K562 (cell line): Measurements from ENCODE around the gene ILKAP. TPM values are rescaled to one million over a fixed set of nuclear protein-coding genes. Genes with fewer than 3 reads are reported as not detected.

Experiments used
- ATAC-seq: fragments of 200-7000 bp; cut with Tn5 transposase; 3 replicates; pipeline ENCODE4 v1.9.1; 2020; ENCODE audit warnings: moderate library complexity
- BruUV-seq: library from RNA; stranded (reverse); fragments of 400-500 nt; replicated peaks from 2 replicates; lab custom pipeline; 2021; lab: Mats Ljungman, UMichigan
- CTCF ChIA-PET: fragments of 300-600 bp; formaldehyde crosslinking; extraction: SDS; loops from one replicate; lab custom pipeline; 2021; ENCODE audit warnings: low intra/inter-chr PET ratio; lab: Yijun Ruan, JAX
- POLR2A ChIA-PET: fragments of 300-600, 350-650 bp; sonication (Branson Sonifier 250); formaldehyde crosslinking; extraction: SDS; loops from one replicate; lab custom pipeline; 2021; ENCODE audit warnings: antibody characterized with exemption, inconsistent platforms; lab: Yijun Ruan, JAX
- DNase-seq, 4 experiments: peaks; one replicate each; pipeline versions ENCODE4 v3.0.0 to v3.0.0-alpha.2; 2011 to 2018; ENCODE audit warnings: low spot score in 3 of 4, mixed read lengths in 3 of 4; ENCODE audit errors: extremely low read depth in 1 of 4
- FAIRE-seq: peaks from 2 replicates; lab custom pipeline; 2011; peaks lifted over from hg19 to GRCh38; lab: Jason Lieb, UNC
- H2AFZ ChIP-seq: 2 replicates; pipeline ENCODE4 v1.6.0; 2011; ENCODE audit warnings: low read depth, low read length, control low read depth, inconsistent platforms
- H3K27ac ChIP-seq: fragments of 200-600 bp; 3 replicates; pipeline ENCODE4 v1.8.0; 2011; ENCODE audit warnings: low read depth, mild to moderate bottlenecking, control low read depth, inconsistent platforms, low read length, moderate library complexity, mixed read lengths; ENCODE audit errors: extremely low read depth
- H3K27me3 ChIP-seq, 2 experiments: fragments of 300-600 bp in 1 of 2; 2 replicates in 1 of 2; 3 replicates in 1 of 2; pipeline versions ENCODE4 v1.6.0 to v1.8.0; 2011; ENCODE audit warnings: inconsistent platforms in 2 of 2, low read length in 2 of 2, mild to moderate bottlenecking in 1 of 2, mixed read lengths in 1 of 2, moderate library complexity in 1 of 2; ENCODE audit not compliant: control insufficient read depth in 2 of 2, insufficient read depth in 2 of 2
- H3K36me3 ChIP-seq: fragments of 300-600 bp; 3 replicates; pipeline ENCODE4 v1.8.0; 2011; ENCODE audit warnings: mild to moderate bottlenecking, low read length, inconsistent platforms; ENCODE audit not compliant: control insufficient read depth, insufficient read depth
- H3K4me1 ChIP-seq, 2 experiments: fragments of 200-600 bp in 1 of 2; replicated peaks in 1 of 2; 2 replicates in 1 of 2; 3 replicates in 1 of 2; pipeline versions ENCODE4 v1.5.1 to v1.8.0; 2011; ENCODE audit warnings: inconsistent platforms in 2 of 2, low read length in 2 of 2, mild to moderate bottlenecking in 1 of 2, mixed read lengths in 1 of 2, moderate library complexity in 1 of 2; ENCODE audit not compliant: control insufficient read depth in 2 of 2, insufficient read depth in 2 of 2
- H3K4me2 ChIP-seq: 2 replicates; pipeline ENCODE4 v1.6.1; 2011; ENCODE audit warnings: low read length, control low read depth, inconsistent platforms, mixed read lengths; ENCODE audit not compliant: insufficient read depth
- H3K4me3 ChIP-seq: fragments of 200-600 bp; sonication (generic), shearing (Covaris generic); 2 replicates; pipeline ENCODE4 v1.5.1; 2016; ENCODE audit warnings: control low read depth, inconsistent platforms
- H3K79me2 ChIP-seq: fragments of 200-600 bp; 3 replicates; pipeline ENCODE4 v1.8.0; 2011; ENCODE audit warnings: low read length, inconsistent platforms; ENCODE audit not compliant: control insufficient read depth, insufficient read depth
- H3K9ac ChIP-seq, 2 experiments: 2 replicates each; pipeline versions ENCODE4 v1.6.0 to v1.6.1; 2011; ENCODE audit warnings: low read depth in 2 of 2, low read length in 2 of 2, control low read depth in 1 of 2, inconsistent platforms in 1 of 2, mild to moderate bottlenecking in 1 of 2, mixed read lengths in 1 of 2; ENCODE audit not compliant: insufficient read depth in 1 of 2
- H3K9me1 ChIP-seq: one replicate; pipeline ENCODE4 v1.6.0; 2011; ENCODE audit warnings: inconsistent platforms, mild to moderate bottlenecking, low read length, moderate library complexity; ENCODE audit not compliant: control insufficient read depth, insufficient read depth
- H3K9me3 ChIP-seq: replicated peaks from 2 replicates; pipeline ENCODE4 v1.5.1; 2011; ENCODE audit warnings: low read depth, low read length, inconsistent platforms; ENCODE audit not compliant: control insufficient read depth, insufficient read depth
- H4K20me1 ChIP-seq: replicated peaks from 2 replicates; pipeline ENCODE4 v1.6.1; 2011; ENCODE audit warnings: low read length, inconsistent platforms, mixed read lengths; ENCODE audit not compliant: control insufficient read depth, insufficient read depth
- JUND ChIP-seq, 2 experiments: IDR thresholded peaks; 2 replicates in 1 of 2; 3 replicates in 1 of 2; pipeline ENCODE4 v1.6.1; 2011; ENCODE audit warnings: borderline replicate concordance in 2 of 2, low read depth in 2 of 2, low read length in 2 of 2, improper control_type of control experiment in 1 of 2, missing biosample characterization in 1 of 2, missing genetic modification characterization in 1 of 2, missing genetic modification reagents in 1 of 2
- TBP ChIP-seq: optimal IDR thresholded peaks from 2 replicates; pipeline ENCODE3; 2011; ENCODE audit warnings: low read depth, low read length, improper control_type of control experiment
- WGBS: fragments of 100-300 bp; shearing (Covaris generic); methylation state at CpG from one replicate; pipeline ENCODE4 v1.1.6; 2016; ENCODE audit warnings: low coverage, mixed read lengths; ENCODE audit not compliant: insufficient coverage; ENCODE audit errors: missing lambda C conversion rate; 5-methylcytosine and 5-hydroxymethylcytosine counted together
- in situ Hi-C: fragments of 300-500 bp; cut with MboI; formaldehyde crosslinking; loops from 4 replicates; pipeline ENCODE4 v1.15.0; 2018; ENCODE audit warnings: inconsistent platforms, mixed read lengths
- intact Hi-C: fragments of 100-400 bp; cut with micrococcal nuclease; formaldehyde crosslinking; loops from 2 replicates; pipeline ENCODE4 v1.14.2; 2022
- polyA plus RNA-seq, 8 experiments: library from polyadenylated mRNA; depleted of rRNA in 4 of 8; stranded (reverse) in 5 of 8; unstranded in 3 of 8; fragments of >200 nt; fragmentation: Nextera tagmentation in 2 of 8; fragmentation: Illumina TruSeq in 1 of 8; extraction: Ambion mirVana in 2 of 8; extraction: Trizol in 1 of 8; gene quantifications; 2 replicates each; pipeline versions ENCODE4 v1.2.1 to v1.2.3, GENCODE V29; 2011 to 2014; ENCODE audit warnings: inconsistent platforms in 1 of 8, missing spikeins in 1 of 8
- total RNA-seq, 7 experiments: library from RNA; depleted of rRNA in 6 of 7; stranded (reverse); fragments of >200 nt in 6 of 7; fragmentation: Illumina TruSeq in 2 of 7; extraction: Trizol in 2 of 7; gene quantifications; 2 replicates each; pipeline versions ENCODE4 v1.2.1 to v1.2.3, GENCODE V29; 2011 to 2021; ENCODE audit warnings: low replicate concordance in 1 of 7
- TF ChIP-seq, protein P1 (sequence below), 2 experiments: fragments of 450-650 bp in 1 of 2; sonication (generic) in 1 of 2; formaldehyde crosslinking in 1 of 2; IDR thresholded peaks in 1 of 2; conservative IDR thresholded peaks in 1 of 2; 2 replicates each; pipeline versions ENCODE4 v1.6.1 to v1.8.1; 2016 to 2023; ENCODE audit warnings: mild to moderate bottlenecking in 2 of 2, moderate library complexity in 2 of 2, inconsistent platforms in 1 of 2, missing genetic modification reagents in 1 of 2

The ILKAP gene
- total and polyA plus RNA-seq, 9 of the 15 experiments (the other 6 are each of a cell fraction or from before 2014, with no cell fraction given) = 3.1 to 43.9 (median 20.7) TPM

DNA sequence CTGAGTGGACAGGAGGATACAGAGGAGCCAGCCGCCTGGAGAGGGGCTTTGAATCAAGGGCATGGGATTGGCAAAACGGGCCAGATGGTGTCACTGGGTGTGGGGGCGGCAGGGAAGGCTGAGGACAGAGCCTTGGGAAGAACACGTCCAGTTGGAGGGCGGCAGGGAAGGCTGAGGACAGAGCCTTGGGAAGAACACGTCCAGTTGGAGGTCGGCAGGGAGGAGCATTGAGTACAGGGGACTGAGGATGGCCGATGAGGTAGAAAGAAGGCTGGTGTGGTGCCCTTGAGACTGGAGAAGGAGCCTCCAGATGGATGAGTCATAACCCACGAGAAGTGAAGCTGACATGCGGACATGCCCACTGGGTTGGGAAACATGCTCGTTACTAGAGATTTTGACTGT is 31.8 kb upstream of the ILKAP start:
- WGBS = 68% methylated on average over 11 of the region's 11 CpGs
- H3K9me3 ChIP-seq = no peaks in the 10 kb centered on the region
- BruUV-seq = no TSS peak
- in situ Hi-C loops (no loop called here), intact Hi-C loops (loop anchor here (5.0 kb wide), 1 partner anchor 68 kb away; no protein-coding TSS in a partner anchor)
- no peaks in the 10 kb centered on the region for H4K20me1 ChIP-seq
- H3K9me1 ChIP-seq = no peaks in the 10 kb centered on the region
- H3K36me3 ChIP-seq = peaks cover 5% of the 10 kb centered on the region; the same call in 2 of the 3 replicates
- POLR2A ChIA-PET = interaction anchor here (0.7 kb wide), 3 partner anchors 47 to 394 kb away, joined by 3 to 5 read pairs (median 3); no protein-coding TSS in a partner anchor
- CTCF ChIA-PET = no interaction called here
- ATAC-seq (no peak), FAIRE-seq (peak; percentile 55), DNase-seq (peak in 1 of 4 experiments; percentile 16)
- H3K4me3 ChIP-seq = no peak overlapping the region
- no peak overlapping the region; the same call in 2 of the 3 replicates for H3K27ac ChIP-seq
- no peak overlapping the region for H2AFZ ChIP-seq
- no peak overlapping the region for H3K9ac ChIP-seq
- H3K79me2 ChIP-seq = peaks cover 34% of the 10 kb centered on the region
- H3K27me3 ChIP-seq = no peaks in the 10 kb centered on the region
- peaks cover 31 to 56% of the 10 kb centered on the region in 2 experiments for H3K4me1 ChIP-seq
- TF ChIP-seq TBP = no peak
- TF ChIP-seq, protein P1, sequence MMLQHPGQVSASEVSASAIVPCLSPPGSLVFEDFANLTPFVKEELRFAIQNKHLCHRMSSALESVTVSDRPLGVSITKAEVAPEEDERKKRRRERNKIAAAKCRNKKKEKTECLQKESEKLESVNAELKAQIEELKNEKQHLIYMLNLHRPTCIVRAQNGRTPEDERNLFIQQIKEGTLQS (IDR thresholded peaks at IDR 0.05) = peak; percentile 59
- TF ChIP-seq, protein P1 (CRISPR knock-in tag; conservative IDR thresholded peaks at IDR 0.05) = no peak
- peak; percentile 51 for TF ChIP-seq JUND (IDR thresholded peaks at IDR 0.05; ENCODE audit: borderline replicate concordance, low read depth, low read length)
- no peak for TF ChIP-seq JUND (tag; IDR thresholded peaks at IDR 0.05; ENCODE audit: borderline replicate concordance, low read depth, low read length)
- no peak overlapping the region for H3K4me2 ChIP-seq
